GM23248 (cell line): ENCODE data around the gene TEX26. TPM values are rescaled to one million over a fixed set of nuclear protein-coding genes. Genes with fewer than 3 reads are reported as not detected.

Experiments
- DNase-seq: peaks from one replicate; pipeline ENCODE4 v3.0.0-alpha.2; 2015
- H2AFZ ChIP-seq: fragments of 200-600 bp; sonication (generic); 2 replicates; pipeline ENCODE4 v1.6.1; 2016; ENCODE audit warnings: antibody characterized with exemption
- H3F3A ChIP-seq: fragments of 200-600 bp; sonication (generic); 2 replicates; pipeline ENCODE4 v1.6.1; 2016; ENCODE audit warnings: mild to moderate bottlenecking, antibody characterized with exemption, mixed run types; ENCODE audit not compliant: insufficient read depth
- H3K27ac ChIP-seq: fragments of 200-600 bp; sonication (generic); 2 replicates; pipeline ENCODE4 v1.5.1; 2016; ENCODE audit warnings: mild to moderate bottlenecking
- H3K27me3 ChIP-seq: fragments of 200-600 bp; sonication (generic); replicated peaks from 2 replicates; pipeline ENCODE4 v1.6.1; 2016; ENCODE audit warnings: mild to moderate bottlenecking; ENCODE audit not compliant: insufficient read depth
- H3K36me3 ChIP-seq: fragments of 200-600 bp; sonication (generic); 2 replicates; pipeline ENCODE4 v1.6.1; 2016; ENCODE audit warnings: low read depth, mild to moderate bottlenecking
- H3K4me1 ChIP-seq: fragments of 200-600 bp; sonication (generic); 2 replicates; pipeline ENCODE4 v1.6.1; 2016; ENCODE audit warnings: mild to moderate bottlenecking; ENCODE audit not compliant: insufficient read depth
- H3K4me2 ChIP-seq: fragments of 200-600 bp; sonication (generic); one replicate; pipeline ENCODE4 v1.6.1; 2016; ENCODE audit warnings: mild to moderate bottlenecking; ENCODE audit not compliant: unreplicated experiment
- H3K4me3 ChIP-seq: fragments of 200-600 bp; sonication (generic); 2 replicates; pipeline ENCODE4 v1.5.1; 2016; ENCODE audit warnings: mild to moderate bottlenecking
- H3K79me2 ChIP-seq: fragments of 200-600 bp; sonication (generic); 2 replicates; pipeline ENCODE4 v1.6.1; 2016; ENCODE audit warnings: mild to moderate bottlenecking; ENCODE audit not compliant: insufficient read depth
- H3K9ac ChIP-seq: fragments of 200-600 bp; sonication (generic); 2 replicates; pipeline ENCODE4 v1.6.1; 2016; ENCODE audit warnings: mild to moderate bottlenecking
- H3K9me2 ChIP-seq: fragments of 200-600 bp; sonication (generic); 2 replicates; pipeline ENCODE4 v1.6.1; 2016; ENCODE audit warnings: mixed run types, mild to moderate bottlenecking, moderate library complexity; ENCODE audit not compliant: insufficient read depth
- H3K9me3 ChIP-seq: fragments of 200-600 bp; sonication (generic); one replicate; pipeline ENCODE4 v1.6.1; 2017; ENCODE audit warnings: low read depth
- H4K20me1 ChIP-seq: fragments of 200-600 bp; sonication (generic); 2 replicates; pipeline ENCODE4 v1.6.0; 2016; ENCODE audit not compliant: insufficient read depth
- EZH2 ChIP-seq: fragments of 200-600 bp; sonication (generic); IDR thresholded peaks from 2 replicates; pipeline ENCODE4 v1.6.1; 2018; ENCODE audit warnings: antibody characterized with exemption, mild to moderate bottlenecking; ENCODE audit not compliant: insufficient read depth, poor library complexity, severe bottlenecking
- EZH2phosphoT487 ChIP-seq: fragments of 200-600 bp; sonication (generic); IDR thresholded peaks from 2 replicates; pipeline ENCODE4 v1.6.1; 2018; ENCODE audit warnings: antibody characterized with exemption, moderate library complexity, mild to moderate bottlenecking, low read depth; ENCODE audit not compliant: insufficient read depth
- WGBS, 2 experiments: methylation state at CpG; one replicate each; pipeline ENCODE4 v1.1.6; 2015 to 2017; ENCODE audit warnings: low lambda C conversion rate in 2 of 2, low coverage in 1 of 2; ENCODE audit errors: missing lambda C conversion rate in 2 of 2; 5-methylcytosine and 5-hydroxymethylcytosine counted together
- in situ Hi-C: fragments of 300-500 bp; cut with MboI; formaldehyde crosslinking; loops from 2 replicates; pipeline ENCODE4 v1.15.0; 2020
- polyA plus RNA-seq: library from polyadenylated mRNA; unstranded; fragments of >200 nt; fragmentation: Nextera tagmentation; extraction: Ambion mirVana; gene quantifications from 2 replicates; pipeline ENCODE4 v1.2.1, GENCODE V29; 2016
- total RNA-seq: library from RNA; depleted of rRNA; stranded (reverse); fragments of >200 nt; shearing (Covaris generic); gene quantifications from 2 replicates; pipeline ENCODE4 v1.2.3, GENCODE V29; 2014

The TEX26 gene
- total and polyA plus RNA-seq, 2 experiments from 2014 or later: 0.22 TPM; not detected in 1

DNA sequence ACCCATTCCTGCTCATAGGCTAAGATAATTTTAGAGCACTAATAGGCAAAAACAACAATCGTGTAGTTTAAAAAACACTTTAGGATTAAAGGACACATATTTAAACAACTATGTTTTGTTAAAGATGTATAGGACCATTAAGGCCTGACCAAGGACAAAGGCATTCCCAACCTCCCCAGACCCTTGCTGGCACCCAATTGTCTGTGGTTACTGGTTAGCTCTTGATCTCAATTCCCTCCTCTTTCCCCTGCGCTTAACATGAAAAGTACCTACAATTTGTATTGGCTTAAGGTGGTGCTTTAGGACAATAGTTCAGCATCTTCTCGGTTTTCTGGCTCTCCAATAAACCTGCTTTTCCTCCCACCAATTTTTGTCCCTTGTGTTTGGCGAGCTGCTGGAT is 51.0 kb downstream of the TEX26 start:
- WGBS, 2 experiments: 93 to 97% methylated on average over 4 of the region's 4 CpGs
- no peaks in the 10 kb centered on the region for H3K9me3 ChIP-seq
- no peaks in the 10 kb centered on the region for H3K79me2 ChIP-seq
- no peak for DNase-seq
- no peaks in the 10 kb centered on the region for H3K9me2 ChIP-seq
- H3F3A ChIP-seq: 0 out of 2 replicates have a peak, but pooled peaks cover under 1% of the 10 kb centered on the region
- no peak for TF ChIP-seq EZH2
- TF ChIP-seq EZH2phosphoT487: no peak
- H2AFZ ChIP-seq: no peak overlapping the region
- peaks cover 12% of the 10 kb centered on the region for H3K4me1 ChIP-seq
- H3K9ac ChIP-seq: no peak overlapping the region
- H3K4me2 ChIP-seq: no peak overlapping the region
- no peak overlapping the region for H3K4me3 ChIP-seq
- H3K27ac ChIP-seq: no peak overlapping the region
- H3K27me3 ChIP-seq: no peaks in the 10 kb centered on the region
- no peaks in the 10 kb centered on the region for H4K20me1 ChIP-seq
- H3K36me3 ChIP-seq: no peaks in the 10 kb centered on the region
- in situ Hi-C loops: no loop called here

DNA sequence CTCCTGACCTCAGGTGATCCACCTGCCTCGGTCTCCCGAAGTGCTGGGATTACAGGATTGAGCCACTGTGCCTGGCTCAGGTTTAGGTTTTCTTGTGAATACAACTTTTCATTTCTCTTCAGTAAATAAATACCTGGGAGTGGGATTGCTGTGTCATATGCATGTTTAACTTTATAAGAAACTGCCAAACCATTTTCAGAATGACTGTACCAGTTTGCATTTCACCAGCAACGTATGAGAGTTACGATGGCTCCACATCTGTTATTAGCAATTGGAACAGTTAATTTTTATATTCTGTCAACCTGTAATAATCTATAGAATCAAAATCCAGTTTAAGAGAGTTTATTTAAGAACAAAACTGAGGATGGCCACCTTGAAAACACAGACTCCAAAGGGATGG is 52.2 kb downstream of the TEX26 start:
- no peaks in the 10 kb centered on the region for H3K36me3 ChIP-seq
- no peaks in the 10 kb centered on the region for H3K79me2 ChIP-seq
- H3K27me3 ChIP-seq: no peaks in the 10 kb centered on the region
- no peak overlapping the region for H3K9ac ChIP-seq
- no peaks in the 10 kb centered on the region for H3F3A ChIP-seq
- H3K4me2 ChIP-seq: no peak overlapping the region
- no peak overlapping the region for H3K27ac ChIP-seq
- WGBS, 2 experiments: 92 to 99% methylated on average over 4 of the region's 4 CpGs
- no peaks in the 10 kb centered on the region for H4K20me1 ChIP-seq
- DNase-seq: no peak
- no peak overlapping the region for H3K4me3 ChIP-seq
- TF ChIP-seq EZH2 (no peak), EZH2phosphoT487 (no peak)
- H3K9me2 ChIP-seq: no peaks in the 10 kb centered on the region
- in situ Hi-C loops: no loop called here
- no peaks in the 10 kb centered on the region for H3K9me3 ChIP-seq
- peaks cover 10% of the 10 kb centered on the region; the same call in 1 of the 2 replicates for H3K4me1 ChIP-seq
- no peak overlapping the region for H2AFZ ChIP-seq

DNA sequence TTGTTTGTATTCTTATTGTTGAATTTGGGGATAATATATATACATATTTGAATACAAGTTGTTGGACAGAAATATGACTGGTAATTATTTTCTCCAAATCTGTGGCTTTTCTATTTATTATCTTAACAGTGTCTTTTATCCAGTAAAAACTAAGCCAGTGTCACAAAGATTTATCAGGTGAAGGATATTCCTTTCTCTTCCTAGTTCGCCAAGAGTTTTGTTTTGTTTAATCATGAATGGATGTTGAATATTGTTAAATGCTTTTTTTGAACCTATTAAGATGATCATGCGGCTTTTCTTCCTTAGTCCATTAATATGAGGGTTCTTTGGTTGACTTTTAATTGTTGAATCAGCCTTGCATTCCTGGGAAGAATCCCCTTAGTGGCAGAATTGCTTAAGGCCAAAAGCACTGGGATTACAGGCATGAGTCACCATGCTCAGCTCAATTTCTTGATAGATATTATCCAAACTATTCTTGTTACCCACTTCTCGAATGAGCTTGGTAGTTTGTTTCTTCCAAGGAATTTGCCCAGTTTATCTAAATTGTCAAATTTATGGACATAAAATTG is 53.3 kb downstream of the TEX26 start:
- no peaks in the 10 kb centered on the region for H3K79me2 ChIP-seq
- H3K36me3 ChIP-seq: no peaks in the 10 kb centered on the region
- no peak overlapping the region for H3K4me3 ChIP-seq
- H3K4me1 ChIP-seq: peaks cover 10% of the 10 kb centered on the region; the same call in 1 of the 2 replicates
- H3K4me2 ChIP-seq: no peak overlapping the region
- TF ChIP-seq EZH2 (no peak), EZH2phosphoT487 (no peak)
- in situ Hi-C loops: no loop called here
- no peaks in the 10 kb centered on the region for H3K9me2 ChIP-seq
- no peaks in the 10 kb centered on the region for H4K20me1 ChIP-seq
- WGBS, 2 experiments: 86 to 87% methylated on average over 3 of the region's 3 CpGs
- H3F3A ChIP-seq: no peaks in the 10 kb centered on the region
- no peak overlapping the region for H2AFZ ChIP-seq
- H3K27ac ChIP-seq: no peak overlapping the region
- no peaks in the 10 kb centered on the region for H3K9me3 ChIP-seq
- H3K9ac ChIP-seq: no peak overlapping the region
- H3K27me3 ChIP-seq: no peaks in the 10 kb centered on the region
- peak; percentile 58 for DNase-seq

DNA sequence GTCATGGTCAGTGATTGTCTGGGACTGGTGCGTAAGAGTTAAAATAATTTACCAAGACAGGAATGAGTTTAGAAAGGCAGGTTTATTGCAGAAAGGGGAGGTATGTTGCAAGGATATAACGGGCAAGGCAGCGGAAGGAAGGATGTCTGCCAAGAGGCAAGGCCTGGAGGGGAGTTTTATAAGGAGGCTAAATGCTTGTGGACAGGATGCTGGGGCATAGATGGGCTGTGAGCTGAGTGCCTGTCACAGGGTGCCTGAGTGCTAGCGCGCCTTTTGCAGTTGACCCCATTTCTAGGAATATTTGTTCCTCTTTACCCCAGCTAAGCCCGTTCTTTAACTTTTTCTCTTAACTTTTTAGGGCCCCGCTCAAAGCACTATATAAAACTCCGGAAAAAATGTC is 58.7 kb downstream of the TEX26 start:
- DNase-seq: no peak
- 83 to 85% methylated on average over 8 of the region's 8 CpGs for WGBS, 2 experiments
- H3F3A ChIP-seq: no peaks in the 10 kb centered on the region

More for the DNA sequence above, 58.7 kb downstream of the TEX26 start:
- H3K9ac ChIP-seq: no peak overlapping the region
- no peaks in the 10 kb centered on the region; the same call in 1 of the 2 replicates for H3K4me1 ChIP-seq
- no peak overlapping the region for H3K4me2 ChIP-seq
- H3K27me3 ChIP-seq: no peaks in the 10 kb centered on the region
- H3K9me2 ChIP-seq: no peaks in the 10 kb centered on the region
- no peaks in the 10 kb centered on the region for H3K79me2 ChIP-seq
- in situ Hi-C loops: no loop called here
- no peak for TF ChIP-seq EZH2phosphoT487
- no peak for TF ChIP-seq EZH2
- no peak overlapping the region for H3K4me3 ChIP-seq
- no peaks in the 10 kb centered on the region for H3K36me3 ChIP-seq
- no peak overlapping the region for H3K27ac ChIP-seq
- no peak overlapping the region for H2AFZ ChIP-seq
- H3K9me3 ChIP-seq: no peaks in the 10 kb centered on the region
- no peaks in the 10 kb centered on the region for H4K20me1 ChIP-seq
